Immature natural killer cell (primary cell): ENCODE results near the gene TTYH3. TPM values are rescaled to one million over a fixed set of nuclear protein-coding genes. Genes with fewer than 3 reads are reported as not detected.
"Not testable (repeated sequence)": the region's sequence is repeated elsewhere in the genome, so short reads cannot be mapped to it uniquely, and the experiment has no call there.

Experiments
- DNase-seq, 3 donors: peaks; one replicate each; pipeline ENCODE4 v3.0.0; 2022; ENCODE audit warnings: mixed read lengths in 1 of 3
- H3K27ac Mint-ChIP-seq, 6 donors: one replicate each; pipeline ENCODE4 v1.8.0; 2020; ENCODE audit warnings: mixed read lengths in 6 of 6, mild to moderate bottlenecking in 5 of 6, inconsistent platforms in 4 of 6, moderate library complexity in 3 of 6
- H3K27me3 Mint-ChIP-seq, 3 donors: one replicate each; pipeline ENCODE4 v1.8.0; 2020 to 2021; ENCODE audit warnings: low read depth in 3 of 3, mild to moderate bottlenecking in 3 of 3, mixed read lengths in 3 of 3, moderate library complexity in 3 of 3, inconsistent platforms in 1 of 3
- H3K36me3 Mint-ChIP-seq, 3 donors: one replicate each; pipeline ENCODE4 v1.8.0; 2020; ENCODE audit warnings: mixed read lengths in 3 of 3, inconsistent platforms in 2 of 3, mild to moderate bottlenecking in 2 of 3
- H3K4me1 Mint-ChIP-seq, 2 donors: one replicate each; pipeline ENCODE4 v1.8.0; 2020; ENCODE audit warnings: inconsistent platforms in 2 of 2, mild to moderate bottlenecking in 2 of 2, mixed read lengths in 2 of 2, moderate library complexity in 1 of 2
- H3K4me3 Mint-ChIP-seq, 5 donors: one replicate each; pipeline ENCODE4 v1.8.0; 2020; ENCODE audit warnings: mild to moderate bottlenecking in 5 of 5, mixed read lengths in 5 of 5, inconsistent platforms in 3 of 5, moderate library complexity in 3 of 5
- H3K9me3 Mint-ChIP-seq, 6 donors: one replicate each; pipeline ENCODE4 v1.8.0; 2020; ENCODE audit warnings: mild to moderate bottlenecking in 6 of 6, mixed read lengths in 6 of 6, inconsistent platforms in 4 of 6, moderate library complexity in 3 of 6
- polyA plus RNA-seq, 3 donors: library from polyadenylated mRNA; unstranded; fragments of 300-500 nt; fragmentation: Illumina TruSeq; gene quantifications; one replicate each; pipeline ENCODE4 v1.2.3, GENCODE V29; 2021

The TTYH3 gene
- polyA plus RNA-seq, 3 donors from 2014 or later: 1.3 to 3.2 (median 1.6) TPM

- DNase-seq: no peak
- Mint-ChIP-seq H3K9me3 (no peaks in the 10 kb centered on the region), H3K4me3 (peak overlapping the region in 3 of 5 donors; percentile 23 to 50 (median 47)), H3K4me1 (peaks cover 15 to 18% of the 10 kb centered on the region in 2 donors), H3K36me3 (peaks cover 0 to 3% (median 0%) of the 10 kb centered on the region in 3 donors), H3K27ac (peak overlapping the region in 3 of 6 donors; percentile 11 to 46 (median 27)), H3K27me3 (peaks cover 0 to 4% (median 4%) of the 10 kb centered on the region in 3 donors)
Measured at GRCh38 chr7:2607122-2607922, 24.5 kb upstream of the TTYH3 start.

GRCh38 chr7:2607923-2608904 is 23.6 kb upstream of the TTYH3 start:
- H3K27me3 Mint-ChIP-seq: peaks cover 0 to 4% (median 4%) of the 10 kb centered on the region in 3 donors
- peak overlapping the region in 4 of 5 donors; percentile 69 to 78 (median 72) for H3K4me3 Mint-ChIP-seq
- H3K9me3 Mint-ChIP-seq: no peaks in the 10 kb centered on the region
- peaks cover 0 to 3% (median 0%) of the 10 kb centered on the region in 3 donors for H3K36me3 Mint-ChIP-seq
- H3K27ac Mint-ChIP-seq: peak overlapping the region in 4 of 6 donors; percentile 27 to 69 (median 56)
- peaks cover 15 to 18% of the 10 kb centered on the region in 2 donors for H3K4me1 Mint-ChIP-seq
- DNase-seq: no peak

- DNase-seq: peak; percentile 32 to 40 (median 34)
- peak overlapping the region in 4 of 6 donors; percentile 65 to 72 (median 69) for H3K27ac Mint-ChIP-seq
- H3K4me1 Mint-ChIP-seq: peaks cover 15 to 18% of the 10 kb centered on the region in 2 donors
- H3K4me3 Mint-ChIP-seq: peak overlapping the region; percentile 67 to 78 (median 71)
- no peaks in the 10 kb centered on the region for H3K9me3 Mint-ChIP-seq
- H3K27me3 Mint-ChIP-seq: peaks cover 0 to 3% (median 2%) of the 10 kb centered on the region in 3 donors
- peaks cover 0 to 3% (median 0%) of the 10 kb centered on the region in 3 donors for H3K36me3 Mint-ChIP-seq
Measured at GRCh38 chr7:2608921-2609411, 22.8 kb upstream of the TTYH3 start.

GRCh38 chr7:2609646-2610045 is 22.1 kb upstream of the TTYH3 start:
- not testable (repeated sequence) for H3K27me3 Mint-ChIP-seq, H3K9me3 Mint-ChIP-seq, H3K36me3 Mint-ChIP-seq, H3K27ac Mint-ChIP-seq, DNase-seq
- Mint-ChIP-seq H3K4me3 (peak overlapping the region in 2 of 5 donors; percentile 11 to 47), H3K4me1 (peaks cover 15 to 18% of the 10 kb centered on the region in 2 donors)

GRCh38 chr7:2610466-2610865 is 21.3 kb upstream of the TTYH3 start:
- H3K4me3 Mint-ChIP-seq: no peak overlapping the region
- H3K27me3 Mint-ChIP-seq: peaks cover 0 to 3% (median 2%) of the 10 kb centered on the region in 3 donors
- DNase-seq: no peak
- peaks cover 15 to 18% of the 10 kb centered on the region in 2 donors for H3K4me1 Mint-ChIP-seq
- no peak overlapping the region for H3K27ac Mint-ChIP-seq
- H3K36me3 Mint-ChIP-seq: peaks cover 0 to 3% (median 0%) of the 10 kb centered on the region in 3 donors
- no peaks in the 10 kb centered on the region for H3K9me3 Mint-ChIP-seq

- no peak overlapping the region for H3K4me3 Mint-ChIP-seq
- H3K4me1 Mint-ChIP-seq: peaks cover 15 to 18% of the 10 kb centered on the region in 2 donors
- H3K27ac Mint-ChIP-seq: peak overlapping the region in 1 of 6 donors; percentile 79
- H3K27me3 Mint-ChIP-seq: peaks cover 0 to 3% (median 2%) of the 10 kb centered on the region in 3 donors
- peaks cover 0 to 3% (median 0%) of the 10 kb centered on the region in 3 donors for H3K36me3 Mint-ChIP-seq
- no peak for DNase-seq
- H3K9me3 Mint-ChIP-seq: no peaks in the 10 kb centered on the region
Measured at GRCh38 chr7:2610898-2611297, 20.9 kb upstream of the TTYH3 start.

- Mint-ChIP-seq H3K4me3 (no peak overlapping the region), H3K9me3 (no peaks in the 10 kb centered on the region), H3K4me1 (peaks cover 15 to 18% of the 10 kb centered on the region in 2 donors), H3K36me3 (peaks cover 0 to 3% (median 0%) of the 10 kb centered on the region in 3 donors), H3K27me3 (peaks cover 0 to 3% (median 0%) of the 10 kb centered on the region in 3 donors), H3K27ac (no peak overlapping the region)
- DNase-seq: no peak
Measured at GRCh38 chr7:2611401-2611800, 20.4 kb upstream of the TTYH3 start.

GRCh38 chr7:2611922-2612321 is 19.9 kb upstream of the TTYH3 start:
- Mint-ChIP-seq H3K9me3 (no peaks in the 10 kb centered on the region), H3K36me3 (peaks cover 0 to 3% (median 0%) of the 10 kb centered on the region in 3 donors), H3K27me3 (peaks cover 0 to 3% (median 0%) of the 10 kb centered on the region in 3 donors), H3K4me1 (peaks cover 15 to 18% of the 10 kb centered on the region in 2 donors), H3K27ac (no peak overlapping the region), H3K4me3 (no peak overlapping the region)
- DNase-seq: no peak

GRCh38 chr7:2612445-2613097 is 19.2 kb upstream of the TTYH3 start:
- no peak for DNase-seq
- H3K4me3 Mint-ChIP-seq: no peak overlapping the region
- H3K27me3 Mint-ChIP-seq: peaks cover 0 to 3% (median 0%) of the 10 kb centered on the region in 3 donors
- H3K27ac Mint-ChIP-seq: no peak overlapping the region
- peaks cover 0 to 3% (median 0%) of the 10 kb centered on the region in 3 donors for H3K36me3 Mint-ChIP-seq
- H3K4me1 Mint-ChIP-seq: peaks cover 13 to 17% of the 10 kb centered on the region in 2 donors
- H3K9me3 Mint-ChIP-seq: no peaks in the 10 kb centered on the region

- Mint-ChIP-seq H3K9me3 (no peaks in the 10 kb centered on the region), H3K4me1 (peaks cover 9 to 13% of the 10 kb centered on the region in 2 donors), H3K27me3 (peaks cover 0 to 3% (median 0%) of the 10 kb centered on the region in 3 donors), H3K4me3 (no peak overlapping the region), H3K27ac (no peak overlapping the region), H3K36me3 (peaks cover 0 to 3% (median 0%) of the 10 kb centered on the region in 3 donors)
- DNase-seq: no peak
Measured at GRCh38 chr7:2613098-2613930, 18.5 kb upstream of the TTYH3 start.

- no peak overlapping the region for H3K4me3 Mint-ChIP-seq
- H3K27ac Mint-ChIP-seq: no peak overlapping the region
- peaks cover 2 to 10% of the 10 kb centered on the region in 2 donors for H3K4me1 Mint-ChIP-seq
- H3K27me3 Mint-ChIP-seq: peaks cover 0 to 3% (median 0%) of the 10 kb centered on the region in 3 donors
- peaks cover 0 to 3% (median 0%) of the 10 kb centered on the region in 3 donors for H3K36me3 Mint-ChIP-seq
- H3K9me3 Mint-ChIP-seq: no peaks in the 10 kb centered on the region
- no peak for DNase-seq
Measured at GRCh38 chr7:2613931-2614600, 17.7 kb upstream of the TTYH3 start.
